Measurements from ENCODE around the gene DNAJB8.
A peak's percentile ranks its signal among the peaks of the same experiment; 100 is the strongest.

The DNAJB8 gene

GRCh38 chr3:128466840-128467541 lies at the start of gene DNAJB8:
DNAJB8 (minus strand) TSS chr3:128466890; CDS start chr3:128463245, 3,645 bp downstream.
- no peak for DNase-seq

GRCh38 chr3:128515967-128516366 lies 49.3 kb upstream of the DNAJB8 start:
- no peak for DNase-seq

- no peak for DNase-seq
Measured at GRCh38 chr3:128508852-128509251, 42.2 kb upstream of the DNAJB8 start.

GRCh38 chr3:128506754-128507153 lies 40.1 kb upstream of the DNAJB8 start:
- DNase-seq, result no peak

- DNase-seq, result no peak
Measured at GRCh38 chr3:128505771-128506170, 39.1 kb upstream of the DNAJB8 start.

- no peak for DNase-seq
Measured at GRCh38 chr3:128504963-128505730, 38.5 kb upstream of the DNAJB8 start.

- DNase-seq, result no peak
Measured at GRCh38 chr3:128504533-128504915, 37.8 kb upstream of the DNAJB8 start.

- DNase-seq, result no peak
Measured at GRCh38 chr3:128503751-128504532, 37.3 kb upstream of the DNAJB8 start.

GRCh38 chr3:128503164-128503651 lies 36.5 kb upstream of the DNAJB8 start:
- DNase-seq, result no peak

- DNase-seq, result no peak
Measured at GRCh38 chr3:128502712-128503111, 36.0 kb upstream of the DNAJB8 start.

GRCh38 chr3:128501431-128501830 lies 34.7 kb upstream of the DNAJB8 start:
- DNase-seq, result no peak

- no peak for DNase-seq
Measured at GRCh38 chr3:128500556-128500955, 33.9 kb upstream of the DNAJB8 start.

GRCh38 chr3:128499724-128500275 lies 33.1 kb upstream of the DNAJB8 start:
- no peak for DNase-seq

- DNase-seq, result no peak
Measured at GRCh38 chr3:128498901-128499530, 32.3 kb upstream of the DNAJB8 start.

GRCh38 chr3:128498127-128498626 lies 31.5 kb upstream of the DNAJB8 start:
- no peak for DNase-seq

- peak; percentile 76 for DNase-seq
Measured at GRCh38 chr3:128497305-128498126, 30.8 kb upstream of the DNAJB8 start.

GRCh38 chr3:128496602-128497304 lies 30.1 kb upstream of the DNAJB8 start:
- DNase-seq, result no peak

GRCh38 chr3:128496019-128496601 lies 29.4 kb upstream of the DNAJB8 start:
- DNase-seq, result no peak

GRCh38 chr3:128495435-128495970 lies 28.8 kb upstream of the DNAJB8 start:
- no peak for DNase-seq

- no peak for DNase-seq
Measured at GRCh38 chr3:128494367-128494650, 27.6 kb upstream of the DNAJB8 start.

Measured in CD4-positive, alpha-beta T cell treated with Interleukin-6 for 4 hours (primary cell).